Measurements from ENCODE around the gene JAKMIP3. TPM values are rescaled to one million over a fixed set of nuclear protein-coding genes. Genes with fewer than 3 reads are reported as not detected.

JAKMIP3 gene
- total and polyA plus RNA-seq, 7 experiments from 2014 or later = 0.15 to 1.4 (median 0.31) TPM; not detected in 1

GRCh38 chr10:132068431-132069121, 2.8 kb downstream of the JAKMIP3 start:
- peaks cover 0 to 5% (median 0%) of the 10 kb centered on the region in 5 donors for H3K36me3 Mint-ChIP-seq
- Histone ChIP-seq H3K4me3 (ENCODE audit: low read length) (no peak overlapping the region), H3K4me1 (ENCODE audit: control insufficient read depth in 2 of 2, insufficient read depth in 2 of 2, low read length in 2 of 2) (no peaks in the 10 kb centered on the region), H3K9me3 (ENCODE audit: control insufficient read depth in 2 of 3, low read length in 3 of 3) (no peaks in the 10 kb centered on the region), H3K27ac (ENCODE audit: low read depth, low read length) (no peak overlapping the region), H3K36me3 (ENCODE audit: control insufficient read depth in 2 of 3, insufficient read depth in 3 of 3, low read length in 3 of 3) (no peaks in the 10 kb centered on the region), H3K27me3 (ENCODE audit: control insufficient read depth in 2 of 2, insufficient read depth in 2 of 2, low read length in 2 of 2) (no peaks in the 10 kb centered on the region)
- ATAC-seq (no peak), DNase-seq (no peak)
- ChIA-PET POLR2A (no interaction called here), CTCF (no interaction called here)
- no peak overlapping the region for H3K4me3 Mint-ChIP-seq
- H3K27me3 Mint-ChIP-seq = peaks cover 5 to 24% (median 13%) of the 10 kb centered on the region in 5 donors
- intact Hi-C loops (cut with micrococcal nuclease) = no loop called here
- no peak overlapping the region for H3K27ac Mint-ChIP-seq
- H3K9me3 Mint-ChIP-seq = peaks cover 0 to 5% (median 1%) of the 10 kb centered on the region in 11 donors
- H3K4me1 Mint-ChIP-seq = peaks cover 4 to 17% (median 8%) of the 10 kb centered on the region in 7 donors

DNA sequence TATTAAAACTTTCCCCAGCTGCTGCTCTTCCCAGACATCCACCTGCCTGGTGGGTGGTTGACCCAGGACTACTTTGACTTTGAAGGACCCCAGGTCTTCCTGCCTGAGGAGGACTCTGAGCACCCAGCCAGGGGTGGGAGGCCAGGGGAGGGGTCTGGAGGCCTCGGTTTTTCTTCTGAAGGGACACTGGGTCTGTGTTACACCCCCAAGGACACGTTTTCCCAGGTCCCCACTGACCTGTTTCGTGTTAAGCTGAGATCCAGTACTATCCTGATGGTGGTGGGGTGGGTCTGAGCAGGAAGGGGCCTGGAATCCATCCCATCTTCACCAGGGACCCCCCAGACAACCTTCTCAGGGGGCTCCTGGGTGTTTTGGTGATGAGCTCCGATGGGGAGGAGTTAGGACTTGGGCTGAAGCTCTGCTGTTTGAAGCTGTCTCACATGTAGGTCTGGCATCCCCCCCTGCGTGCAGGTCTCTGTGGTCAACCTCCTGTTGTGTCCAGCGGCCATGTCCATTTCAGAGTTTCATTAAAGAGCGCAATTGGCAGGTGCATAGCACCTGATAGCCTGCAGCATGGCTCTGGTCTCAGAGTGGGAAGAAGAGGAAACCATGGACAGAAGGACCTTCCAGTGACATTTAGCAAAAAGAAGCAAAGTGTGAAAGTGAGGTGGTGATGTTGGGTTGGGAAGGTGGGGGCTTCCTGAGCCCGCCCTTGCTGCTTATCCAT, 3.5 kb downstream of the JAKMIP3 start:
- ChIA-PET POLR2A (no interaction called here), CTCF (no interaction called here)
- no peaks in the 10 kb centered on the region for H3K9me3 ChIP-seq (ENCODE audit: control insufficient read depth in 2 of 3, low read length in 3 of 3)
- no peak overlapping the region for H3K4me3 ChIP-seq (ENCODE audit: low read length)
- H3K4me1 ChIP-seq (ENCODE audit: control insufficient read depth in 2 of 2, insufficient read depth in 2 of 2, low read length in 2 of 2) = no peaks in the 10 kb centered on the region
- H3K36me3 Mint-ChIP-seq = peaks cover 0 to 5% (median 0%) of the 10 kb centered on the region in 5 donors
- H3K27me3 Mint-ChIP-seq = peaks cover 5 to 24% (median 16%) of the 10 kb centered on the region in 5 donors
- H3K27ac Mint-ChIP-seq = no peak overlapping the region
- no peaks in the 10 kb centered on the region for H3K36me3 ChIP-seq (ENCODE audit: control insufficient read depth in 2 of 3, insufficient read depth in 3 of 3, low read length in 3 of 3)
- DNase-seq (no peak), ATAC-seq (no peak)
- H3K4me3 Mint-ChIP-seq = no peak overlapping the region
- H3K27ac ChIP-seq (ENCODE audit: low read depth, low read length) = no peak overlapping the region
- intact Hi-C loops (cut with micrococcal nuclease) = no loop called here
- peaks cover 4 to 17% (median 8%) of the 10 kb centered on the region in 7 donors for H3K4me1 Mint-ChIP-seq
- no peaks in the 10 kb centered on the region for H3K27me3 ChIP-seq (ENCODE audit: control insufficient read depth in 2 of 2, insufficient read depth in 2 of 2, low read length in 2 of 2)
- peaks cover 0 to 6% (median 2%) of the 10 kb centered on the region in 11 donors for H3K9me3 Mint-ChIP-seq

- H3K9me3 ChIP-seq (ENCODE audit: control insufficient read depth in 2 of 3, low read length in 3 of 3) = no peaks in the 10 kb centered on the region
- H3K4me1 Mint-ChIP-seq = peaks cover 4 to 17% (median 8%) of the 10 kb centered on the region in 7 donors
- DNase-seq (no peak), ATAC-seq (no peak)
- intact Hi-C loops (cut with micrococcal nuclease) = no loop called here
- H3K27ac Mint-ChIP-seq = no peak overlapping the region
- peaks cover 5 to 24% (median 14%) of the 10 kb centered on the region in 5 donors for H3K27me3 Mint-ChIP-seq
- H3K9me3 Mint-ChIP-seq = peaks cover 0 to 9% (median 3%) of the 10 kb centered on the region in 11 donors
- H3K36me3 ChIP-seq (ENCODE audit: control insufficient read depth in 2 of 3, insufficient read depth in 3 of 3, low read length in 3 of 3) = no peaks in the 10 kb centered on the region
- no peaks in the 10 kb centered on the region for H3K27me3 ChIP-seq (ENCODE audit: control insufficient read depth in 2 of 2, insufficient read depth in 2 of 2, low read length in 2 of 2)
- ChIA-PET CTCF (no interaction called here), POLR2A (no interaction called here)
- no peak overlapping the region for H3K27ac ChIP-seq (ENCODE audit: low read depth, low read length)
- H3K4me3 ChIP-seq (ENCODE audit: low read length) = no peak overlapping the region
- no peak overlapping the region for H3K4me3 Mint-ChIP-seq
- H3K36me3 Mint-ChIP-seq = peaks cover 0 to 5% (median 0%) of the 10 kb centered on the region in 5 donors
- H3K4me1 ChIP-seq (ENCODE audit: control insufficient read depth in 2 of 2, insufficient read depth in 2 of 2, low read length in 2 of 2) = no peaks in the 10 kb centered on the region
These were observed 4.1 kb downstream of the JAKMIP3 start for GRCh38 chr10:132069849-132070182.

- H3K4me1 ChIP-seq (ENCODE audit: control insufficient read depth in 2 of 2, insufficient read depth in 2 of 2, low read length in 2 of 2) = no peaks in the 10 kb centered on the region
- H3K4me3 ChIP-seq (ENCODE audit: low read length) = no peak overlapping the region
- no peaks in the 10 kb centered on the region for H3K36me3 ChIP-seq (ENCODE audit: control insufficient read depth in 2 of 3, insufficient read depth in 3 of 3, low read length in 3 of 3)
- H3K9me3 Mint-ChIP-seq = peaks cover 0 to 10% (median 3%) of the 10 kb centered on the region in 11 donors
- peaks cover 0 to 5% (median 0%) of the 10 kb centered on the region in 5 donors for H3K36me3 Mint-ChIP-seq
- H3K27ac ChIP-seq (ENCODE audit: low read depth, low read length) = no peak overlapping the region
- ChIA-PET POLR2A (no interaction called here), CTCF (no interaction called here)
- no peaks in the 10 kb centered on the region for H3K27me3 ChIP-seq (ENCODE audit: control insufficient read depth in 2 of 2, insufficient read depth in 2 of 2, low read length in 2 of 2)
- H3K4me1 Mint-ChIP-seq = peaks cover 3 to 14% (median 6%) of the 10 kb centered on the region in 7 donors
- intact Hi-C loops (cut with micrococcal nuclease) = no loop called here
- H3K27ac Mint-ChIP-seq = no peak overlapping the region
- DNase-seq (no peak), ATAC-seq (no peak)
- no peak overlapping the region for H3K4me3 Mint-ChIP-seq
- H3K27me3 Mint-ChIP-seq = peaks cover 5 to 17% (median 14%) of the 10 kb centered on the region in 5 donors
- no peaks in the 10 kb centered on the region for H3K9me3 ChIP-seq (ENCODE audit: control insufficient read depth in 2 of 3, low read length in 3 of 3)
These were observed 5.0 kb downstream of the JAKMIP3 start for GRCh38 chr10:132070724-132071123.

DNA sequence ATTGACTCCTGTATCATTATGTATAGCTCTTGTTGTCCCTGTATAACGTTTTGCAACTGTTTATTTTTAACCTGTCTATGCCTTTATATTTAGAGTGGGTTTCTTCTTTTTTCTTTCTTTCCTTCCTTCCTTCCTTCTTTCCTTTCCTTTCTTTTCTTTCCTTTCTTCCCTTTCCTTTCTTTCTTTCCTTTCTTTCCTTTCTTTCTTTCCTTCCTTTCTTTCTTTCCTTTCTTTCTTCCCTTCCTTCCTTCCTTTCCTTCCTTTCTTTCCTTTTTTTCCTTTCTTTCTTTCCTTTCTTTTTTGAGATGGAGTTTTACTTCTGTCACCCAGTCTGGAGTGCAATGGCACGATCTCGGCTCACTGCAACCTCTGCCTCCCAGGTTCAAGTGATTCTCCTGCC, 5.9 kb downstream of the JAKMIP3 start:
- Mint-ChIP-seq H3K4me1 (peaks cover 0 to 10% (median 0%) of the 10 kb centered on the region in 7 donors), H3K27me3 (peaks cover 5 to 14% (median 11%) of the 10 kb centered on the region in 5 donors), H3K36me3 (peaks cover 0 to 5% (median 0%) of the 10 kb centered on the region in 5 donors), H3K9me3 (peaks cover 0 to 11% (median 3%) of the 10 kb centered on the region in 11 donors), H3K4me3 (no peak overlapping the region), H3K27ac (no peak overlapping the region)
- Histone ChIP-seq H3K36me3 (ENCODE audit: control insufficient read depth in 2 of 3, insufficient read depth in 3 of 3, low read length in 3 of 3) (no peaks in the 10 kb centered on the region), H3K27ac (ENCODE audit: low read depth, low read length) (no peak overlapping the region), H3K4me1 (ENCODE audit: control insufficient read depth in 2 of 2, insufficient read depth in 2 of 2, low read length in 2 of 2) (no peaks in the 10 kb centered on the region), H3K4me3 (ENCODE audit: low read length) (no peak overlapping the region), H3K9me3 (ENCODE audit: control insufficient read depth in 2 of 3, low read length in 3 of 3) (no peaks in the 10 kb centered on the region), H3K27me3 (ENCODE audit: control insufficient read depth in 2 of 2, insufficient read depth in 2 of 2, low read length in 2 of 2) (no peaks in the 10 kb centered on the region)
- intact Hi-C loops (cut with micrococcal nuclease) = no loop called here
- ChIA-PET CTCF (no interaction called here), POLR2A (no interaction called here)
- DNase-seq = no peak
- ATAC-seq = no peak

GRCh38 chr10:132075909-132076577, 10.3 kb downstream of the JAKMIP3 start:
- peaks cover 0 to 3% (median 0%) of the 10 kb centered on the region in 7 donors for H3K4me1 Mint-ChIP-seq
- no peaks in the 10 kb centered on the region for H3K4me1 ChIP-seq (ENCODE audit: control insufficient read depth in 2 of 2, insufficient read depth in 2 of 2, low read length in 2 of 2)
- no peak for ATAC-seq
- peaks cover 0 to 5% (median 0%) of the 10 kb centered on the region in 5 donors for H3K36me3 Mint-ChIP-seq
- no peaks in the 10 kb centered on the region for H3K9me3 ChIP-seq (ENCODE audit: control insufficient read depth in 2 of 3, low read length in 3 of 3)
- no peak for DNase-seq
- H3K4me3 Mint-ChIP-seq = no peak overlapping the region
- H3K27ac Mint-ChIP-seq = no peak overlapping the region
- H3K27ac ChIP-seq (ENCODE audit: low read depth, low read length) = no peak overlapping the region
- CTCF ChIA-PET = no interaction called here
- H3K27me3 ChIP-seq (ENCODE audit: control insufficient read depth in 2 of 2, insufficient read depth in 2 of 2, low read length in 2 of 2) = no peaks in the 10 kb centered on the region
- H3K9me3 Mint-ChIP-seq = peaks cover 0 to 11% (median 2%) of the 10 kb centered on the region in 11 donors
- H3K27me3 Mint-ChIP-seq = peaks cover 10 to 21% (median 14%) of the 10 kb centered on the region in 5 donors
- no peak overlapping the region for H3K4me3 ChIP-seq (ENCODE audit: low read length)
- intact Hi-C loops (cut with micrococcal nuclease) = no loop called here
- POLR2A ChIA-PET = no interaction called here
- no peaks in the 10 kb centered on the region for H3K36me3 ChIP-seq (ENCODE audit: control insufficient read depth in 2 of 3, insufficient read depth in 3 of 3, low read length in 3 of 3)
